GM12878 (cell line): Measurements from ENCODE around the gene C1orf53. TPM values are rescaled to one million over a fixed set of nuclear protein-coding genes. Genes with fewer than 3 reads are reported as not detected.

Source experiments
- ATAC-seq: fragments of 200-7000 bp; cut with Tn5 transposase; 3 replicates; pipeline ENCODE4 v1.9.1; 2020; ENCODE audit warnings: mild to moderate bottlenecking, moderate library complexity
- BruUV-seq: library from RNA; stranded (reverse); fragments of 400-500 nt; replicated peaks from 2 replicates; lab custom pipeline; 2021; lab: Mats Ljungman, UMichigan
- CTCF ChIA-PET: fragments of 300-600 bp; sonication (Branson Sonifier 250); formaldehyde crosslinking; extraction: SDS; loops from one replicate; lab custom pipeline; 2021; ENCODE audit warnings: inconsistent platforms; lab: Yijun Ruan, JAX
- POLR2A ChIA-PET: fragments of 350-600 bp; formaldehyde crosslinking; extraction: SDS; loops from one replicate; lab custom pipeline; 2021; ENCODE audit warnings: inconsistent platforms; lab: Charles Lee
- RAD21 ChIA-PET: fragments of 300-600 bp; sonication (Branson Sonifier 250); formaldehyde crosslinking; loops from one replicate; lab custom pipeline; 2023; ENCODE audit warnings: antibody characterized with exemption; ENCODE audit not compliant: unreplicated experiment; lab: Charles Lee
- SMC1A ChIA-PET: fragments of 300-600 bp; sonication (Branson Sonifier 250); formaldehyde crosslinking; loops from one replicate; lab custom pipeline; 2023; ENCODE audit not compliant: unreplicated experiment, uncharacterized antibody; lab: Charles Lee
- DNase-seq: peaks from one replicate; pipeline ENCODE4 v3.0.0-alpha.2; 2011; ENCODE audit warnings: low read depth, low spot score
- FAIRE-seq: peaks from 3 replicates; lab custom pipeline; 2011; peaks lifted over from hg19 to GRCh38; lab: Jason Lieb, UNC
- H2AFZ ChIP-seq: 2 replicates; pipeline ENCODE4 v1.6.0; 2011; ENCODE audit warnings: low read depth, low read length, control low read depth; ENCODE audit not compliant: control insufficient read depth
- H3K27ac ChIP-seq: 2 replicates; pipeline ENCODE4 v1.5.1; 2011; ENCODE audit warnings: control low read depth; ENCODE audit not compliant: control insufficient read depth, insufficient read depth
- H3K27me3 ChIP-seq, 2 experiments: replicated peaks in 1 of 2; 2 replicates each; pipeline versions ENCODE4 v1.6.0 to v1.6.1; 2011; ENCODE audit warnings: low read length in 1 of 2; ENCODE audit not compliant: control insufficient read depth in 2 of 2, insufficient read depth in 2 of 2
- H3K36me3 ChIP-seq, 2 experiments: 2 replicates each; pipeline ENCODE4 v1.5.1; 2011; ENCODE audit warnings: low read length in 1 of 2; ENCODE audit not compliant: control insufficient read depth in 2 of 2, insufficient read depth in 2 of 2
- H3K4me1 ChIP-seq: 2 replicates; pipeline ENCODE4 v1.6.1; 2011; ENCODE audit warnings: mild to moderate bottlenecking, low read length, moderate library complexity, mixed read lengths; ENCODE audit not compliant: control insufficient read depth, insufficient read depth
- H3K4me2 ChIP-seq: 2 replicates; pipeline ENCODE4 v1.6.0; 2011; ENCODE audit warnings: control low read depth; ENCODE audit not compliant: control insufficient read depth, insufficient read depth
- H3K4me3 ChIP-seq: fragments of 200-600 bp; sonication (generic); 2 replicates; pipeline ENCODE4 v1.5.1; 2016
- H3K79me2 ChIP-seq: 2 replicates; pipeline ENCODE4 v1.6.0; 2011; ENCODE audit warnings: low read length; ENCODE audit not compliant: control insufficient read depth, insufficient read depth
- H3K9ac ChIP-seq: 2 replicates; pipeline ENCODE4 v1.8.0; 2011; ENCODE audit warnings: low read length, control low read depth, mixed read lengths; ENCODE audit not compliant: control insufficient read depth, insufficient read depth
- H3K9me3 ChIP-seq: replicated peaks from 3 replicates; pipeline ENCODE4 v1.5.1; 2011; ENCODE audit warnings: mild to moderate bottlenecking, low read length; ENCODE audit not compliant: control insufficient read depth, insufficient read depth
- H4K20me1 ChIP-seq: 2 replicates; pipeline ENCODE4 v1.6.0; 2011; ENCODE audit not compliant: control insufficient read depth, insufficient read depth
- DPF2 ChIP-seq: fragments of 450-650 bp; IDR thresholded peaks from 2 replicates; pipeline ENCODE4 v1.6.1; 2017; ENCODE audit warnings: mild to moderate bottlenecking
- FOS ChIP-seq: IDR thresholded peaks from 3 replicates; pipeline ENCODE4 v1.6.1; 2011; ENCODE audit warnings: borderline replicate concordance; ENCODE audit not compliant: insufficient read length; ENCODE audit errors: extremely low read depth
- HSF1 ChIP-seq: fragments of 150-350 bp; IDR thresholded peaks from 2 replicates; pipeline ENCODE4 v1.6.1; 2014; ENCODE audit warnings: mild to moderate bottlenecking, low read depth, low read length
- IKZF1 ChIP-seq: fragments of 450-650 bp; conservative IDR thresholded peaks from 2 replicates; pipeline ENCODE4 v1.6.1; 2017; ENCODE audit warnings: antibody characterized with exemption, mild to moderate bottlenecking
- IRF4 ChIP-seq: IDR thresholded peaks from 2 replicates; pipeline ENCODE4 v1.6.1; 2011; ENCODE audit warnings: low read depth, low read length
- PRDM15 ChIP-seq: fragments of 450-650 bp; formaldehyde crosslinking; IDR thresholded peaks from 2 replicates; pipeline ENCODE4 v1.4.0; 2020; ENCODE audit warnings: mild to moderate bottlenecking, moderate library complexity
- SMARCA5 ChIP-seq: fragments of 450-650 bp; IDR thresholded peaks from 2 replicates; pipeline ENCODE4 v1.6.1; 2017; ENCODE audit warnings: mild to moderate bottlenecking
- SP1 ChIP-seq: IDR thresholded peaks from one replicate; pipeline ENCODE4 v1.6.1; 2011; ENCODE audit warnings: low read depth, low read length
- STAT1 ChIP-seq: fragments of 450-650 bp; conservative IDR thresholded peaks from 2 replicates; pipeline ENCODE4 v1.6.1; 2014; ENCODE audit warnings: antibody characterized with exemption, mild to moderate bottlenecking
- TCF12 ChIP-seq: IDR thresholded peaks from 2 replicates; pipeline ENCODE4 v1.6.1; 2011; ENCODE audit warnings: low read depth, mild to moderate bottlenecking, low read length
- TCF7 ChIP-seq: IDR thresholded peaks from 2 replicates; pipeline ENCODE4 v1.6.1; 2014; ENCODE audit warnings: antibody characterized with exemption, borderline replicate concordance
- ZBTB4 ChIP-seq: fragments of 450-650 bp; formaldehyde crosslinking; IDR thresholded peaks from 2 replicates; pipeline ENCODE4 v1.4.0; 2022; ENCODE audit warnings: mild to moderate bottlenecking, moderate library complexity
- ZNF217 ChIP-seq: fragments of 450-650 bp; IDR thresholded peaks from 2 replicates; pipeline ENCODE4 v1.6.1; 2017; ENCODE audit warnings: antibody characterized with exemption, mild to moderate bottlenecking
- ZNF274 ChIP-seq: IDR thresholded peaks from one replicate; pipeline ENCODE4 v1.8.0; 2011; ENCODE audit not compliant: insufficient read length, insufficient read depth
- WGBS: methylation state at CpG from one replicate; pipeline ENCODE4 v1.1.6; 2016; ENCODE audit warnings: low lambda C conversion rate; ENCODE audit not compliant: insufficient replicate concordance, insufficient coverage; ENCODE audit errors: missing lambda C conversion rate; 5-methylcytosine and 5-hydroxymethylcytosine counted together
- in situ Hi-C: fragments of 300-500 bp; cut with MboI; formaldehyde crosslinking; loops from 9 replicates; pipeline ENCODE4 v1.14.3; 2018; ENCODE audit warnings: mixed read lengths
- intact Hi-C: fragments of 100-400 bp; cut with micrococcal nuclease; formaldehyde crosslinking; loops from one replicate; pipeline ENCODE4 v1.14.2; 2022; ENCODE audit not compliant: unreplicated experiment
- polyA plus RNA-seq, 11 experiments: library from polyadenylated mRNA; depleted of rRNA in 4 of 11; unstranded in 6 of 11; stranded (reverse) in 5 of 11; fragments of >200 nt; fragmentation: Nextera tagmentation in 4 of 11; fragmentation: Illumina TruSeq in 1 of 11; extraction: Ambion mirVana in 4 of 11; extraction: Trizol in 1 of 11; gene quantifications; 1 replicate in 1 of 11; 2 replicates in 10 of 11; pipeline versions ENCODE4 v1.2.1 to v1.2.3, GENCODE V29; 2011 to 2016; ENCODE audit warnings: inconsistent platforms in 2 of 11, missing spikeins in 2 of 11, low read depth in 1 of 11
- total RNA-seq, 4 experiments: library from RNA; depleted of rRNA in 3 of 4; stranded (reverse); fragments of >200 nt in 3 of 4; fragmentation: Illumina TruSeq in 1 of 4; extraction: Trizol in 1 of 4; gene quantifications; 2 replicates each; pipeline versions ENCODE4 v1.2.1 to v1.2.3, GENCODE V29; 2013 to 2021

C1orf53 gene
- total and polyA plus RNA-seq, 10 of the 15 experiments (the other 5 are each of a cell fraction or from before 2014, with no cell fraction given), result 0.31 to 5.4 (median 0.59) TPM

- no TSS peak for BruUV-seq
- POLR2A ChIA-PET, result no interaction called here
- Histone ChIP-seq H3K27me3 (peaks cover 21 to 30% of the 10 kb centered on the region in 2 experiments), H3K9ac (no peak overlapping the region), H3K9me3 (no peaks in the 10 kb centered on the region; the same call in 2 of the 3 replicates), H3K79me2 (no peaks in the 10 kb centered on the region), H3K27ac (no peak overlapping the region), H3K4me1 (no peaks in the 10 kb centered on the region), H3K36me3 (no peaks in the 10 kb centered on the region), H3K4me2 (no peak overlapping the region), H3K4me3 (no peak overlapping the region), H4K20me1 (no peaks in the 10 kb centered on the region; the same call in 1 of the 2 replicates), H2AFZ (no peak overlapping the region)
- no peak for FAIRE-seq
- WGBS, result 40% methylated on average over 11 of the region's 11 CpGs
- intact Hi-C loops (loop anchor here (5.0 to 10.0 kb wide), 2 partner anchors 228 to 545 kb away; no protein-coding TSS in a partner anchor), in situ Hi-C loops (loop anchor here (5.0 to 25.0 kb wide), 2 partner anchors 398 to 767 kb away; no protein-coding TSS in a partner anchor)
- no peak for ATAC-seq
- RAD21 ChIA-PET, result no interaction called here
- CTCF ChIA-PET, result interaction anchor here (0.9 to 1.2 kb wide), 2 partner anchors 227 to 400 kb away, joined by 3 read pairs; no protein-coding TSS in a partner anchor
- SMC1A ChIA-PET, result no interaction called here
- DNase-seq, result no peak
- TF ChIP-seq HSF1 (no peak), ZBTB4 (CRISPR knock-in tag) (no peak), IRF4 (no peak), TCF7 (no peak), ZNF217 (no peak), ZNF274 (no peak), SMARCA5 (no peak), STAT1 (no peak), PRDM15 (no peak), SP1 (no peak), TCF12 (no peak), FOS (no peak), DPF2 (no peak), IKZF1 (no peak)
Observed at GRCh38 chr1:197920067-197920396, 17.6 kb downstream of the C1orf53 start.
